ENCODE data around the gene PWWP2B. TPM values are rescaled to one million over a fixed set of nuclear protein-coding genes. Genes with fewer than 3 reads are reported as not detected.
A peak's percentile ranks its signal among the peaks of the same experiment; 100 is the strongest.

PWWP2B gene
- 28.3 and 35.7 TPM in 2 replicates for total RNA-seq
- 11.7 and 11.8 TPM in 2 replicates for polyA plus RNA-seq

- Histone ChIP-seq H3K4me1 (ENCODE audit: low read depth) (peaks cover 14% of the 10 kb centered on the region), H3K9me3 (ENCODE audit: low read depth) (no peaks in the 10 kb centered on the region), H3K27me3 (no peaks in the 10 kb centered on the region), H3K27ac (peak within 1 kb of the TSS; percentile 84), H3K4me3 (peak within 1 kb of the TSS; percentile 63), H3K36me3 (no peaks in the 10 kb centered on the region)
- DNase-seq (ENCODE audit: low read depth in 1 of 2, low spot score in 1 of 2), result peak; percentile 48 to 69
- TF ChIP-seq, protein P1, sequence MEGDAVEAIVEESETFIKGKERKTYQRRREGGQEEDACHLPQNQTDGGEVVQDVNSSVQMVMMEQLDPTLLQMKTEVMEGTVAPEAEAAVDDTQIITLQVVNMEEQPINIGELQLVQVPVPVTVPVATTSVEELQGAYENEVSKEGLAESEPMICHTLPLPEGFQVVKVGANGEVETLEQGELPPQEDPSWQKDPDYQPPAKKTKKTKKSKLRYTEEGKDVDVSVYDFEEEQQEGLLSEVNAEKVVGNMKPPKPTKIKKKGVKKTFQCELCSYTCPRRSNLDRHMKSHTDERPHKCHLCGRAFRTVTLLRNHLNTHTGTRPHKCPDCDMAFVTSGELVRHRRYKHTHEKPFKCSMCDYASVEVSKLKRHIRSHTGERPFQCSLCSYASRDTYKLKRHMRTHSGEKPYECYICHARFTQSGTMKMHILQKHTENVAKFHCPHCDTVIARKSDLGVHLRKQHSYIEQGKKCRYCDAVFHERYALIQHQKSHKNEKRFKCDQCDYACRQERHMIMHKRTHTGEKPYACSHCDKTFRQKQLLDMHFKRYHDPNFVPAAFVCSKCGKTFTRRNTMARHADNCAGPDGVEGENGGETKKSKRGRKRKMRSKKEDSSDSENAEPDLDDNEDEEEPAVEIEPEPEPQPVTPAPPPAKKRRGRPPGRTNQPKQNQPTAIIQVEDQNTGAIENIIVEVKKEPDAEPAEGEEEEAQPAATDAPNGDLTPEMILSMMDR (IDR thresholded peaks at IDR 0.05; ENCODE audit: low read depth, low read length), result no peak
Observed at GRCh38 chr10:132397036-132397541, at the start of gene PWWP2B. Gene PWWP2B (plus strand): TSS chr10:132397200. CDS start chr10:132397227, 27 bp downstream.

DNA sequence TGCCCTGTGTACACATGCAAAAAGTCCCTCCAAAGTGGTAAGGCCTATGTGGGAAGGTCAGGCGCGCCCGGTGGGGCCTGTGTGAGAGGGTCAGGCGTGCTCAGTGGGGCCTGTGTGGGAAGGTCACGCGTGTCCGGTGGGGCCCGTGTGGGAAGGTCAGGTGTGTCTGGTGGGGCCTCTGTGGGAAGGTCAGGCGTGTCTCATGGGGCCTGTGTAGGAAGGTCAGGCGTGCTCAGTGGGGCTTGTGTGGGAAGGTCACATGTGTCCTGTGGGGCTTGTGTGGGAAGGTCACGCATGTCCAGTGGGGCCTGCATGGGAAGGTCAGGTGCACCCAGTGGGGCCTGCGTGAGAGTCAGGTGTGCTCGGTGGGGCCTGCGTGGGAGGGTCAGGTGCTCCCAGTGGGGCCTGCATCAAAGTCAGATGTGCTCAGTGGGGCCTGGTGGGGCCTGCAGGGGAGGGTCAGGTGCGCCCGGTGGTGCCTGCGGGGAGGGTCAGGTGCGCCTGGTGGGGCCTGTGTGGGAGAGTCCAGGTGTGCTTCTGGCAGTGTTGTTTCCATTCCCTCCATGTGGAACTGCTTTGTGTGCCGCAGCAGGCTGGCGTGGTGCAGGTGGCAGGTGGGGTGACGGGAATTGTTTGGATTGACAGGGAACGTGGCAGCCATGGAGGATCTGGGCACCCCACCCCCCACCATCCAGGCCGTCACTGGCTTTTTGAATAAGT, 49.6 kb upstream of the PWWP2B start:
- Histone ChIP-seq H3K36me3 (peaks cover 8% of the 10 kb centered on the region), H3K4me3 (no peak overlapping the region), H3K9me3 (ENCODE audit: low read depth) (no peaks in the 10 kb centered on the region), H3K4me1 (ENCODE audit: low read depth) (no peaks in the 10 kb centered on the region), H3K27ac (no peak overlapping the region), H3K27me3 (no peaks in the 10 kb centered on the region)
- TF ChIP-seq, protein P1 (IDR thresholded peaks at IDR 0.05; ENCODE audit: low read depth, low read length), result no peak
- no peak for DNase-seq (ENCODE audit: low read depth in 1 of 2, low spot score in 1 of 2)

GRCh38 chr10:132347931-132348267, 49.1 kb upstream of the PWWP2B start:
- TF ChIP-seq, protein P1 (IDR thresholded peaks at IDR 0.05; ENCODE audit: low read depth, low read length), result no peak
- Histone ChIP-seq H3K4me3 (no peak overlapping the region), H3K36me3 (peaks cover 8% of the 10 kb centered on the region), H3K4me1 (ENCODE audit: low read depth) (no peaks in the 10 kb centered on the region), H3K27me3 (no peaks in the 10 kb centered on the region), H3K27ac (no peak overlapping the region), H3K9me3 (ENCODE audit: low read depth) (no peaks in the 10 kb centered on the region)
- no peak for DNase-seq (ENCODE audit: low read depth in 1 of 2, low spot score in 1 of 2)

- Histone ChIP-seq H3K4me1 (ENCODE audit: low read depth) (no peaks in the 10 kb centered on the region), H3K36me3 (peaks cover 7% of the 10 kb centered on the region), H3K27me3 (no peaks in the 10 kb centered on the region), H3K9me3 (ENCODE audit: low read depth) (no peaks in the 10 kb centered on the region), H3K27ac (no peak overlapping the region), H3K4me3 (no peak overlapping the region)
- DNase-seq (ENCODE audit: low read depth in 1 of 2, low spot score in 1 of 2), result no peak
- TF ChIP-seq, protein P1 (IDR thresholded peaks at IDR 0.05; ENCODE audit: low read depth, low read length), result no peak
Observed at GRCh38 chr10:132349766-132350165, 47.2 kb upstream of the PWWP2B start.

GRCh38 chr10:132350391-132350790, 46.6 kb upstream of the PWWP2B start:
- Histone ChIP-seq H3K27ac (no peak overlapping the region), H3K27me3 (no peaks in the 10 kb centered on the region), H3K4me1 (ENCODE audit: low read depth) (no peaks in the 10 kb centered on the region), H3K9me3 (ENCODE audit: low read depth) (no peaks in the 10 kb centered on the region), H3K36me3 (peaks cover 3% of the 10 kb centered on the region), H3K4me3 (no peak overlapping the region)
- no peak for DNase-seq (ENCODE audit: low read depth in 1 of 2, low spot score in 1 of 2)
- TF ChIP-seq, protein P1 (IDR thresholded peaks at IDR 0.05; ENCODE audit: low read depth, low read length), result no peak
